GDM1 (cell line): ENCODE results near the gene ADGRG7.

Source experiments
- DNase-seq: peaks from one replicate; lab custom pipeline; 2025; lab: John Stamatoyannopoulos, UW

Gene ADGRG7

GRCh38 chr3:100702082-100702979, 92.9 kb downstream of the ADGRG7 start:
- no peak for DNase-seq

DNA sequence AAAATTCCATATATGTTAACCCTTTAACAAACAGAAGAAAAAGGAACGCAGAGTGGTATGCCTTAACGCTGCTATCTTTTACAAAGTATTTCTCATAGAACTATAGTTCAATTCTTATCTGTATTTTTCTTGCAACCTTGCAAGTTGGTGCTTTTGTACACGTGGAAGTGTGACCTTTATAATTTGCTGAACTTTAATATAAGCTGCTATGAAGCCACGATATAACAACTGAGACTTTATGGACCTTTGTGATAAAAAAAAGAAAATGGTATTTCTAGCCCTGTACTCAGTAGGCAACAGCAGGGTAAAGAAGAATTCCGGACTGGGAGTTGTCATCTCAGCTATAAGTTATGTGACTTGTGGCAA, 93.6 kb downstream of the ADGRG7 start:
- no peak for DNase-seq

GRCh38 chr3:100703865-100704264, 94.5 kb downstream of the ADGRG7 start:
- DNase-seq, result no peak

DNA sequence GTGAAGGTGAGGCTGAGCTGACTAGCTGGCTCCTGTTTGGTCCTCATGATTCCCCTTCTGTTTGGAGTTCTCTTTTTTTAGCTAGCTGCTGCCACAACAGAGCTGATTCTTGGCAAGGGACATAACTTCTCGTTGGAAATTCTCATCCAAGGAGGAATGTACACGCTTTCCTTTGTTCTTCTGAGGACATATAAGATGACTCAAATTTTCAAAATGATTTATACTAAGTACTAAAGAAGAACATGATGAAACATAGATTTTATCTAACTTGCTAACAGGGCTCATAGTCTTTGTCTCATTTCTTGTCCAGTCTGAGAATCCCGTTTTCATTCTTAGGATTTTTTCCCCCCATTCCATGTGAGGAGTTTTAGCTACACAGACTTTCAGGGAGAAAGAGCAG, 97.0 kb downstream of the ADGRG7 start:
- no peak for DNase-seq

- no peak for DNase-seq
Observed at GRCh38 chr3:100708644-100708988, 99.2 kb downstream of the ADGRG7 start.

DNA sequence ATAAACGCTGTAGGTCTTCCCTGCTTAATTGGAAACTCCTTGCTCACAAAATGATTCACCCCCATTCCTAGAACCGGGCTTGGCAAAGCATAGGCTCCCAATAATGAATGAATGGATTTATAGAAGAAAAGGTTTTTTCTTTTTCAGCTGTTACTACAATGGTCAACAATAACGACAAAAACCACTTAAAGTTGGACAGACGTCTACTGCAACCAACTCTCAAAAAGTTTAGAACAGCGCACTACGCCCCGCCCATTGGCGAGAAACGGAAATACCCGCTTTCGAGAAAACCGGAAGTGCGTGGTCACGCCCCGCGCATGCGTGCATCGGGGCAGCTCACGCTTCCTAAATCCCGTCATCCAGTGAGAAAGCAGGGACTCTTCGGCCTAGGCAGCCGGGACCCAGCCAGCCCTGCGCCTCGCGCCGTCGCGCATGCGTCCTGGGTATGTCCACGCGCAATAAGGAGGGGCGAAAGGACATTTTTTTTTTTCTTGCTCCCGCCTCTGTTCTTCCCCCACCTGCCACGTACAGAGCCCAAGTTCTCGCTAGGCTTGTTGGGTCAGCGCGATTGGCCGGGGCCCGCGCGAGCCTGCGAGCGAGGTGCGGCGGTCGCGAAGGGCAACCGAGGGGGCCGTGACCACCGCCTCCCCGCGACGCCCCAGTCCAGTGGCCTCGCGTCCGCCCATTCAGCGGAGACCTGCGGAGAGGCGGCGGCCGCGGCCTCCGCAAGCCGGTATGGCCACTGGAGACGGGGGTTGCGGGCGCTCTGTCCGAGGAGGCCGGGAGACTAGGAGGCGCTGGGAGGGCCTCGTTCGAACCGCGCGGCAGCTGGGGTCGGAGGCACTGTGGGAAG, 99.8 kb downstream of the ADGRG7 start, which contains the start of gene TFG:
TSS of gene TFG (plus strand) at position 506 of the 853 bp plus-strand sequence. CDS start 4,192 bp downstream, outside the sequence.
- peak; percentile 99 for DNase-seq

DNA sequence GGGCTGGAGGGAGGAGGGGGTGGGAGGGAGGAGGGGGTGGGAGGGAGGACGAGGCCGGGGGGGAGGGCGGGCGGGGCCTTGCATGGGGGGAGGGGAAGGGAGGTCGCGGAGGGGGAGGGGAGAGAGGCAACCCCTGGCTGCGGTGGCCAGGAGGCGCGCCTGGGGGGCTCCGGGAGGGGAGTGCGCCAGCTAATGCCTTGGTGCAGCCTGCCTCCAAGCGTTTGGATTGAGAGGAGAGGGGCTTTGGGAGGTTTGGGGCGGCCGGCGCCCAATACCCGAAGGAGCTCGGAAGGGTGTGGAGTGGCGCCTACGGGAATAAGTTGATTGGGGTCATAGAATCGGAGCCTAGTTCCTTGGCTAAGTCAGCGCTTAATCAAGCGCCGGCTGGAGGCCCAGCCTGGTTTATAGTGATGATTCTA, 100.5 kb downstream of the ADGRG7 start:
- DNase-seq, result peak; percentile 39

- DNase-seq, result peak; percentile 2
Observed at GRCh38 chr3:100710261-100710968, 101.0 kb downstream of the ADGRG7 start.

DNA sequence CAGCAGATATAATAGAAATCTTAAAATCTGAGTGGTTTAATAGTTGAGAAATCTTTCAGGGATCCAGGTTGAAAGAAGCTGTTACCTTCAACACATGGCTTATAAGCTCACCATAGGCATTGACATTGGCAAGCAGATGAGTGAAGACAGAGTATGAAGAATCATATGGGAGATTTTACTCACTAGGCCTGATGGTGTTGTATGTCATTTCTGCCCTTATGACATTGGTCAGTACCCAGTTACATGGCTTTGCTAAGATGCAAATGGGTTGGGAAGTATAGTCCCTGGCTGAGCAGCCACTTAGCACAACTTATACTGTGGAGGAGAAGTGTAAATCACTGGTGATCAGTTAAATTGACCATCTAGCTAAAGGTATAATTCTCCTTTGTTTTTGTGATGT, 105.8 kb downstream of the ADGRG7 start:
- no peak for DNase-seq

DNA sequence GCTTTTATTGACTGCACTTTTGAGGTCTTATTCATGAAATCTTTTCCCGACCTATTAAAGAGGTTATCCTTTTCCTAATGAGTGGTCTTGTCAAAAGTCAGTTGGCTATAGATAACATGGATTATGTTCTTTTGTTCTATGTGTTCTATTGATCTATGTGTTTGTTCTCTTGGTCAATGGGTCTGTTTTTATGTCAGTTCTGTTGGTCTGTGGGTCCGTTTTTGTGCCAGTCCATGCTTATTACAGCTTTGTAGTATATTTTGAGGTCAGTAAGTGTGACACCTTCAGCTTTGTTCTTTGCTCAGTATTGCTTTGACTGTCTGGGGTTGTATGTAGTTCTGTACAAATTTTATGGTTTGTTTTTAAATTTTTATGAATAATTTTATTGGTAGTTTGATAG, 107.7 kb downstream of the ADGRG7 start:
- no peak for DNase-seq

GRCh38 chr3:100717637-100718487, 108.5 kb downstream of the ADGRG7 start:
- no peak for DNase-seq

DNA sequence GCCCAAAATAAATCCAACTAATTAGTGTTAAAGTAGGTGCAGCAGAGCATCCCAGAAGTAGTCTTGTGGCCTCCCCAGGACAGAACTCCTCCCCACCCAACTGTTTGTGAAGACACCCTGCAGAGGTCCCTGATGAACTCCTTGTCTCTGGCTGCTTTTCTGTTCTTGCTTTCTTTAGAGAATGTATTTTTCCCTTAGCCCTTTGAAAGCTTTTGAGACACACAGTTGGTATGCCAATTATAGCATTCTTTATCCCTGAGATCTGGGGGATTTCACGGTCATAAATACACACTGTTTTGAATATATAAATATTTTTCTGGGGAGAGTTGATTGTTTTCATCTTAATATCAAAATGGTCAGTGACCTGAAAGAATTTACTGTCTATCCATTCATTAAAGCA, 109.7 kb downstream of the ADGRG7 start:
- DNase-seq, result no peak

DNA sequence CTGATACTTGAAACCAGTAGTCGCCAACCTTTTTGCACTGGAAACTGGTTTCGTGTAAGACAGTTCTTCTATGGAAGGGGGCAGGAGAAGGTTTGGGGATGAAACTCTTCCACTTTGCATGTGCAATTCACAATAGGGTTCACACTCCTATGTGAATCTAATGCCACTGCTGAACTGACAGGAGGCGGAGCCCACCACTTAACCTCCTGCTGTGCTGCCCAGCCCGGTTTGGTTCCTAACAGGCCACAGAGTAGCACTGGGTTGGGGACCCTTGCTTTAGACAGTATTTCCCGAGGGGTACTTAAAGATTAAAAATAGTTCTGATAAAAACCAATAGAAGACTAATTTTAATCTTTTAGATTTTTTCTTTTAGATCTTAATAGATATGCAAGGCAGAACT, 111.0 kb downstream of the ADGRG7 start:
- no peak for DNase-seq

GRCh38 chr3:100725935-100726513, 116.6 kb downstream of the ADGRG7 start:
- DNase-seq, result no peak

DNA sequence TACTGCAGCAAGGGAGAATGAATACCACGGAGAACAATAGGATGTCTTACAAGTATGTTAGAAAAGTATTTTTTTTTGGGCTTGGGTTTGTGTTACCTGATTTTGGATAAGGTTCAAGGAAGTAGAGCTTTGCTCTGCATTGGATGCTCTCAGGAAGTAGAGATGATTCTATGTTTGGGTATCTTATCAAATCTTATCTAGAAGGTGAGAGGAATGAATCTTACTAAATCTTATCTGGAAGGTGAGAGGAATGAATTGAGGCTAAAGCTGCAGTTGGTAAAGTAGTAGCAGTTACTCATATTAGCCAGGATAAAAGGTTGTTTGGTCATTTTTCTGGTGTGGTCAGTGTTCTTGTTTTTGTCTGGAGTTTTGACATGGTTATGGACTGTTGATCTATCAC, 117.3 kb downstream of the ADGRG7 start:
- DNase-seq, result no peak

DNA sequence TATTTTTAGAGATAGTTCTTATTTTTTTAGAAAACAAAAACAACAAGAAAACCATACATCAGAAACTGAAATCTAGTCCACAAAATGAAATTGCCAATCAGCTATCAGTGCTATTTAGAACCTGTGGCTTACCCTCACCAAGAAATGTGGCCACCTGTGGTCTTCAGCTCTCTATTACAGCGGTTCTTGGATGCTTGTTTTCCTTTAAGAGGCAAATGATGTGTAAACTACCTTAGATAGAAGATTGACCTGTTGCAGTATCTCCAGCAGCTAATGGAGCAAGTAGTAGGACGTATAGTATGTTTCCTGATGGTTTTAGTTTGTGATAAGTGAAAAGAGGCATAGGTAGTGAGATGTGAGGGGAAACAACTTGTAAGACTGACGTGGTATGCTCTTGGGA, 121.1 kb downstream of the ADGRG7 start:
- no peak for DNase-seq

DNA sequence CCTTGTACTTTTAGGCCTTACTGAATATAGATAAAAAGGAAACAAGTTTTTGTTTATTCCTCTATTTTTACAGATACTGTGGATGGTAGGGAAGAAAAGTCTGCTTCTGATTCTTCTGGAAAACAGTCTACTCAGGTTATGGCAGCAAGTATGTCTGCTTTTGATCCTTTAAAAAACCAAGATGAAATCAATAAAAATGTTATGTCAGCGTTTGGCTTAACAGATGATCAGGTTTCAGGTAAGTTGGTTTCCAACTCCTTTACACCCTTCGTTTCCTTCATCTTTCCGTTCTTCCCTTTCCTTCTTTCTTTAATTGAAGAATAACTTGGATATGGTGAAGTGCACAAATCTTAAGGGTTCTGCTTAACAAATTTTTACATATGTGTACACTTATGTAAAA, 123.0 kb downstream of the ADGRG7 start:
- DNase-seq, result no peak

- no peak for DNase-seq
Observed at GRCh38 chr3:100737334-100737733, 127.9 kb downstream of the ADGRG7 start.

DNA sequence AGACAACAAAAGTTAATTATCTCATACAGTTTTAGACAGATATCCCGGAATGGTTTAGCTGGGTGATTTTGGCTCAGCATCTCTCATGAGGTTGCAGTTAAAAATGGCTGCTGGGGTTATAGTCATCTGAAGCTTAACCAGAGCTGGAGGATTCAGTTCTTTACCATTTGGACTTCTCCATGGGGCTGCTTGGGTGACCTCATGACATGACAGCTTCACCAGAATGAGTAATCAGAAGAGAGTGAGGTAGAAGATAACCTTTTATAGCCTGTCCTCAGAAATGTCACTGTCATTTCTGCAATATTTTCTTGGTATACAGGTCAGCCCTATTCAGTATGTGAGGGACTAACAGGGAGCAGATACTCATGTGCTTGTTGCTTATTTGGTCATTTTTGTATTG, 130.8 kb downstream of the ADGRG7 start:
- DNase-seq, result no peak

DNA sequence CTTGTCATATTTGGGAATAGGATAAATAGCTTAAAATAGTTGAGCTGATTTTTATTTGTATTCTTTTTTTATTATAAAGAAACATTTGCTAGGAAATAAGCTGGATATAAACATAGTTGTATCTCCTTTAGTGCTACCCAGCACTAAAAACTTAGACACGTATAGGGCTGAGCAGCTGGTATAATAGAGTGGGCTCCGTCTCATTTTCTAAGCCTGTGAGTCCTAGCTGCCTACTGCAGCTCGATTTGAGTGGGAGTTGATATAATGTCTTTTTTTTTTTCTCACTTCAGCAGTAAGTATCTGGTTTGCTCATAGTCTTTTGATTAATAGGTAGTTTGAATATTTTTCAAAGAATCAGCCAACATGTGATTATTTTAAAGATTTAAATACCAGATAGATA, 134.1 kb downstream of the ADGRG7 start:
- DNase-seq, result no peak

DNA sequence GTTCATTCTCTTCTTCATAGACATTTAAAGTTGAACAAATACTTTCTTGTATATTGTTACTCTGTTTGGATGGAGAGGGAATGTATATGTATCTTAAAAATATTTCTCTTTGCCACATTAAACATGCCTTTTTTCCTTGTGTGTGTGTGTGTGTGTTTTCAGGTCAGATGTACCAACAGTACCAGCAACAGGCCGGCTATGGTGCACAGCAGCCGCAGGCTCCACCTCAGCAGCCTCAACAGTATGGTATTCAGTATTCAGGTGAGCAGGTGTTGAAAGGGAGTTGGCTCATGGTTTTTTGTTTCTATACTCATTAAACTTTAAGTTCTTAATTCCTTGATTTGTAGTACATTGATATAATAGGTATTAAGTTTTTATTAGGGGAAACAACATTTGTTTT, 135.3 kb downstream of the ADGRG7 start:
- DNase-seq, result no peak
